Sciatic nerve (tissue), 2 donors: Measurements from ENCODE around the gene GPRIN1. TPM values are rescaled to one million over a fixed set of nuclear protein-coding genes. Genes with fewer than 3 reads are reported as not detected.
"Not testable (repeated sequence)": the region's sequence is repeated elsewhere in the genome, so short reads cannot be mapped to it uniquely, and the experiment has no call there.

Experiments used
- ATAC-seq: fragments of 200-7000 bp; cut with Tn5 transposase; one replicate; pipeline ENCODE4 v1.9.1; 2020; ENCODE audit warnings: mild to moderate bottlenecking, moderate library complexity
- DNase-seq: peaks from one replicate; pipeline ENCODE4 v3.0.0-alpha.2; 2020; ENCODE audit warnings: low spot score
- intact Hi-C: fragments of 100-400 bp; cut with DNase I; formaldehyde crosslinking; loops from one replicate; pipeline ENCODE4 v1.14.2; 2022
- microRNA-seq: library from miRNA; unstranded; fragments of <30 nt; microRNA quantifications from one replicate; pipeline ENCODE4 v1.2.0, GENCODE V29; 2020
- total RNA-seq: library from RNA; stranded (reverse); fragmentation: NEBNext Ultra II Directional; extraction: Animal tissue kit (Norgen Biotek cat#: 25700); gene quantifications from one replicate; pipeline ENCODE4 v1.2.1, GENCODE V29; 2021
- donor health status: DM: no; HTN: no; CAD: no.
- donor health status: DM: no; HTN: no; CAD: no.

The GPRIN1 gene
- total RNA-seq, 1 donor from 2014 or later, result 0.53 TPM

DNA sequence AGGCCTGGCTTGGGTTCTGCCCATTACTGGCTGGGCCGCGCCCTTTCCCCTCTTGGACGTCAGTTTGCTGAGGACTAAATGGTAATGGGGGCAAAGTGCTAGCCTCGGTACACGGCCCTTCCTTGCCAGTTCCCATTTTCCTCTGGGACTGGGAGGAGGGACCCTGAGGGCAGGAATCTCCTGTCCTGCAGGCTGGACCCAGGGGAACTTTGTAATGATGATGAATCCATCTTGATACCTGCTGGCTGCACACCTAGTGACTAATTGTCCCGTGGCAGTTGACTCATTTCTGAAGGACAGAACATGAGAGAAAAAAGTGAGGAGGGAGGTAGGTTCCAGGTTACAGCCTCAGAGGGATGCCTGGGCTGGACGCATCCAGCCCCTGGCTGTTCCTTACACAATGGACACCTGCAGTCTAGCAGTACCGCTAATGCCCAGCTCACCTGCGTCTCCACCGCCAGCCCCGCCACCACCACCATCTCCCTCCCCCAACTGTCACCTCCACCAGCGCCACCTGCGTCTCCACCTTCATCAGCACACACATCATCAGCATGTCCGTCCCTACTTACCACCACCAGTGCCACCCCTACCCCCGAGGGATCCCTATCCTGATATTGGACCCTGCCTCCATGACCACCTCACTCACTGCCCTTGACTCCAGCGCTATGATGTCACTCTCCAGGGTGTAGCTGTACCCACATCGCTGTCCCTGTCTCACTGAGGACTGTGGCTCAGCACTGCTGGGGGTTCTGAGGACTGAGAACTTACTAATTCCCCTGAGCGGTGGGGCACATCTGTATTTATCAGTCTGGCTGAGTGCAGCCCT, 56.5 kb downstream of the GPRIN1 start:
- DNase-seq (no peak), ATAC-seq (no peak)
- intact Hi-C loops, result no loop called here

DNA sequence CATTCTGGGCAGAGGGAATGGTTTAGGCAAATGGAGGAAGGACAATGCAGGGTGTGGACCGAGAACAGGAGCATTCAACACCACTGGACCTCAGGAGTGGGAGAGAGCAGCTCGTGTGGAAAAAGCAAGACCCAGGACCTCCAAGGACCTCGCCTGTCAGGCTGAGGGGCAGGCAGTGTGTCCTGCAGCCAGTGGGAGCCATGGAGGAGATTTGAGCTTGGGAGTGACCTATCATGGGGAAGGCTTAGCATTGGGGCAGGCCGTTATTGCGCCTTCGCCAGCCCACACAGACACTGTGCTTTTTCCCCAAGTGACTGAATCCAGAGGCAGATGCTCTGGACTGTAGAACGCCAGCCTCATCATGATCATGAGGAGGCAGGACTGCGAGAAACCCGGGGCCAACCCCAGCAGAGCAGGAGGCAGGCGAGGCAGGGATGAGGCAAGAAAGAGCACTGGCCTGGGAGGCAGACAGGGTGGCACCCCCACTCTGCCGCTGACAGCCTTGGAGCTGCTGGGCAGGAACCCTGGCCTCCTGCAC, 57.6 kb downstream of the GPRIN1 start:
- ATAC-seq (no peak), DNase-seq (no peak)
- intact Hi-C loops, result no loop called here

DNA sequence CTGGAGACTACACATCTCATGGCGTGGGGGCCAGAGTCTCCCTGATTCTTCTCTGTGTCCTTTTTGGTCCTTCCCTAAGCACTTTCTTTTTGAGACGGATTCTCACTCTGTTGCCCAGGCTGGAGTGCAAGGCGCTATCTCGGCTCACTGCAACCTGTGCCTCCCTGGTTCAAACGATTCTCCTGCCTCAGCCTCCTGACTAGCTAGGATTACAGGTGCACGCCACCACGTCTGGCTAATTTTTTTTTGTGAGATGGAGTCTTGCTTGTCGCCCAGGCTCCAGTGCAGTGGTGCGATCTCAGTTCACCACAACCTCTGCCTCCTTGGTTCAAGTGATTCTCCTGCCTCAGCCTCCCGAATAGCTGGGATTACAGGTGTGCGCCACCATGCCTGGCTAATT, 59.0 kb downstream of the GPRIN1 start:
- DNase-seq, ATAC-seq, intact Hi-C loops: not testable (repeated sequence)

DNA sequence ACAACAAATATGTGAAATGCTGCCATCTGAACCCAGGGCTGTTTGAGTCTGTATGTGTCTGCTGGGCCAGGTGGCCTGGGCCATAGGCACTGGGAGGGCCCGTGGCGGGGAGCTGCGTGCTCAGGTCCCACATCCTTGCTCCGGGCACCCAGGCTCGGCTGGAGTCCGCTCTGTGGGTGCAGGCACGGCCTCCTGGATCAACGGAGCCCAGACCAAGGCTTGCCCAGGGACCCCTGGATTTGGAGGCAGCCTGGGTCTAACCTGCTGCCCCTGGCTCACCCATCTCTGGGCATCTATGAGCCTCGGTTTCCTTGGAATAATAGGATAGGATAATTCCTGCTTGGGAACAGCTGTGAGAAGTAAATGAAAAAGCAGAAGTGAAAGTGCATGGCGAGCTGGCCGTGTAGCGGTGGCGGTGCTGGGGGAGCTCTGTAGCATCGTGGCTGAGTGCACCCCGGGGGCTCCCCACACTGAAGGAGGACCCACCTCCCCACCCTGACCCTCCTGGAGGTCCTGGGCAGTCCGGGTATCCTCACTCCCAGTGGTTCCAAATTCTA, 59.6 kb downstream of the GPRIN1 start:
- intact Hi-C loops, result no loop called here
- DNase-seq (no peak), ATAC-seq (no peak)

DNA sequence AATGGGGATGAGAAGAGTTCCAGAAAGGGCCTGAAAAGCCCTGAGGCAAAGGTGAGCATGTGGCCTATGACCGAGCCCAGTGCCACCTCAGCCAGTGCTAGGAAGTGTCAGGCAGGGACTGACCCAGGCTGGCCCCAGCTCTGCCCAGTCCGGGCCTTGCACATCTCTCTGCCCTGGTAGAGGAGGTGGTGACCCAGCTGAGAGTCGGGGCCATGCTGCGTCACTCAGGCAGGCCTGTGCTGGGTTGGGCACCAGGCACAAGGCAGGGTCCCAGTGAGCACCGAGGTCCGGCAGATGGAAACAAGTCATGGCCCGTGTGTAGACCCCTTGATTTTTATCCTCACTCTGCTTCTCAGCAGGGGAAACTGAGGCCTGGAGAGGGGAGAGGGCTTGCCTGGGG, 60.1 kb downstream of the GPRIN1 start:
- no peak for ATAC-seq
- no peak for DNase-seq
- intact Hi-C loops, result no loop called here

DNA sequence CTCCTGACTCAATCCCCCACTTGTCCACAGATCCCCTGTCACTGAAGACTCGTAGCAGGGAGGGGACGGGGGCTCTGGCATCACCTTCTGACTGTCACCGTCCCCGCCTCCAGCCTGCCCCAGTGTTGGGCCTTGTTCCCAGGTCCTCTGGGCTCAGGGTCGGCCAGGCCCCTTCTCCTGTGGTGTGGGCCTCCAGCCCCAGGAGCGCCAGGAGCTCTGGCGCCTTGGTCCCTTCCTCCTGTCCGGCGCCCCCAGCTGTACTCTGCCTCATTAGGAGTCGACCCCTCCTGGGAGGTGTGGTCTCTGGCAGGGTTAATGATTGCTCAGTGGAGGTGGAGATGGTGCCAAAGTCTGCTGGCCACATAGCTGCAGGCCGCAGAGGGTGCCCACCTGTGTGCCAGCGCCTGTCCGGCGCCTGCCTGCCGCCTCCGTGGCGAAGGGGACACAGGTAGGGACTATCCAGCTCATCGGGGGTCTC, 61.0 kb downstream of the GPRIN1 start, which contains the start of gene CDHR2:
Gene CDHR2 (plus strand): TSS at position 376 of the 478 bp plus-strand sequence. CDS start 16,011 bp downstream, outside the sequence.
- ATAC-seq, result no peak
- intact Hi-C loops, result no loop called here
- no peak for DNase-seq

DNA sequence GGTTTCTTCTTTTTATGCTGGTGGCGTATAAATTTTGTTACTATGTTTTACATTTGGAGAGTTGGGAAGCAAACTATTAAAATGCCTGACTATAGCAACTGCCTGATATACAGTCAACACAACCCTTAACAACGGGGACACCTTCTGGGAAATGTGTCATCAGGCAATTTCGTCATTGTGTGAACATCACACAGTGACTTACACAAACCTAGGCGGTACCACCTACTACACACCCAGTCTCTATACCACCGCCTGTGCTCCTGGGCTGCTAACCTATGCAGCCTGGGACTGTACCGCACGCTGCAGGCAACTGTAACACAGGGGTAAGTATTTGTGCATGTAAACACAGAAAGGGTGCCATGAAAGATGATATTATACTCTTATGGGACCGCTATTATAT, 62.2 kb downstream of the GPRIN1 start:
- ATAC-seq, result no peak
- no peak for DNase-seq
- intact Hi-C loops, result no loop called here

Small RNA genes lying within 50 kb of the gene (microRNA-seq; reads per million reads assigned to microRNA genes)
- not detected for gene MIR4281

Other genes starting within 250 kb of the GPRIN1 start
- 87.8 TPM for gene KIAA1191, start 248.4 kb downstream of the GPRIN1 start, total RNA-seq
- gene ARL10, start 244.7 kb downstream of the GPRIN1 start, total RNA-seq, result 29.2 TPM
- 9.3 TPM for gene NOP16, start 221.6 kb downstream of the GPRIN1 start, total RNA-seq
- 58.8 TPM for gene HIGD2A, start 221.4 kb downstream of the GPRIN1 start, total RNA-seq
- 122 TPM for gene CLTB, start 193.6 kb downstream of the GPRIN1 start, total RNA-seq
- 35.6 TPM for gene FAF2, start 161.8 kb downstream of the GPRIN1 start, total RNA-seq
- 44.7 TPM for gene RNF44, start 72.8 kb downstream of the GPRIN1 start, total RNA-seq
- 0.36 TPM for gene CDHR2, start 60.8 kb downstream of the GPRIN1 start, total RNA-seq
- gene SNCB, start 20.4 kb upstream of the GPRIN1 start, total RNA-seq, result not detected
- gene EIF4E1B, start 20.5 kb upstream of the GPRIN1 start, total RNA-seq, result not detected
- 20.1 TPM for gene TSPAN17, start 37.3 kb upstream of the GPRIN1 start, total RNA-seq
- not detected for gene UNC5A, start 200.4 kb upstream of the GPRIN1 start, total RNA-seq